Transverse colon (tissue), 4 donors: ENCODE measurements around the gene LSM3. TPM values are rescaled to one million over a fixed set of nuclear protein-coding genes. Genes with fewer than 3 reads are reported as not detected.

Experiments
- DNase-seq: peaks from one replicate; pipeline ENCODE4 v3.0.0-alpha.2; 2019
- H3K27ac ChIP-seq, 4 donors: fragments of 200-600 bp; sonication (generic); 2 replicates each; pipeline ENCODE4 v1.5.1; 2016 to 2018; ENCODE audit warnings: inconsistent platforms in 4 of 4
- H3K27me3 ChIP-seq: fragments of 200-600 bp; sonication (generic); 2 replicates; pipeline ENCODE4 v1.5.1; 2017; ENCODE audit warnings: inconsistent platforms
- H3K36me3 ChIP-seq, 4 donors: fragments of 200-600 bp; sonication (generic); 2 replicates each; pipeline ENCODE4 v1.5.1; 2017 to 2019; ENCODE audit warnings: inconsistent platforms in 4 of 4
- H3K4me1 ChIP-seq, 4 donors: fragments of 200-600 bp; sonication (generic); 2 replicates each; pipeline ENCODE4 v1.5.1; 2017 to 2020; ENCODE audit warnings: inconsistent platforms in 4 of 4
- H3K4me3 ChIP-seq, 4 donors: fragments of 200-600 bp; sonication (generic); 1 replicate in 1 of 4; 2 replicates in 3 of 4; pipeline versions ENCODE4 v1.5.1 to v1.6.1; 2017 to 2019; ENCODE audit warnings: inconsistent platforms in 4 of 4
- H3K9me3 ChIP-seq, 2 donors: fragments of 200-600 bp; sonication (generic); 2 replicates each; pipeline ENCODE4 v1.5.1; 2017 to 2019; ENCODE audit warnings: inconsistent platforms in 2 of 2
- EP300 ChIP-seq: sonication (generic); formaldehyde crosslinking; IDR thresholded peaks from one replicate; pipeline ENCODE4 v1.6.1; 2017; ENCODE audit warnings: antibody characterized with exemption, low read depth
- POLR2A ChIP-seq: fragments of 450-650 bp; IDR thresholded peaks from one replicate; pipeline ENCODE4 v1.6.1; 2016; ENCODE audit warnings: antibody characterized with exemption, mild to moderate bottlenecking, moderate library complexity
- POLR2AphosphoS5 ChIP-seq, 3 donors: sonication (generic); formaldehyde crosslinking; IDR thresholded peaks; one replicate each; pipeline ENCODE4 v1.6.1; 2016; ENCODE audit warnings: antibody characterized with exemption in 3 of 3
- WGBS, 2 donors: methylation state at CpG; one replicate each; pipeline ENCODE4 v1.1.5; 2018; ENCODE audit warnings: low coverage in 1 of 2; 5-methylcytosine and 5-hydroxymethylcytosine counted together
- in situ Hi-C, 4 donors: fragments of 200-750 bp; cut with MboI; loops; one replicate each; pipeline versions ENCODE4 v1.15.0 to v1.15.1; 2017; ENCODE audit warnings: low sequenced_read_pairs in 3 of 4, low pct_ligation_motif_present in 1 of 4, low pct_unique_long_range_greater_than_20kb in 1 of 4
- intact Hi-C: fragments of 100-400 bp; cut with DNase I; formaldehyde crosslinking; loops from one replicate; pipeline ENCODE4 v1.15.1; 2023; ENCODE audit warnings: low total_unique reads
- total RNA-seq, 4 donors: library from RNA; depleted of rRNA; stranded (reverse); fragments of >200 nt; gene quantifications; one replicate each; pipeline ENCODE4 v1.1.0, GENCODE V29; 2016
- TF ChIP-seq, protein P1 (sequence below), 5 experiments: fragments of 200-600 bp in 3 of 5; fragments of 450-650 bp in 2 of 5; sonication (generic) in 3 of 5; IDR thresholded peaks; 1 replicate in 2 of 5; 2 replicates in 3 of 5; pipeline ENCODE4 v1.5.1; 2016 to 2017; ENCODE audit warnings: antibody characterized with exemption in 5 of 5, inconsistent platforms in 3 of 5, mild to moderate bottlenecking in 2 of 5, moderate library complexity in 1 of 5

The LSM3 gene
- total RNA-seq, 4 donors from 2014 or later = 5.6 to 9.6 (median 8.0) TPM

DNA sequence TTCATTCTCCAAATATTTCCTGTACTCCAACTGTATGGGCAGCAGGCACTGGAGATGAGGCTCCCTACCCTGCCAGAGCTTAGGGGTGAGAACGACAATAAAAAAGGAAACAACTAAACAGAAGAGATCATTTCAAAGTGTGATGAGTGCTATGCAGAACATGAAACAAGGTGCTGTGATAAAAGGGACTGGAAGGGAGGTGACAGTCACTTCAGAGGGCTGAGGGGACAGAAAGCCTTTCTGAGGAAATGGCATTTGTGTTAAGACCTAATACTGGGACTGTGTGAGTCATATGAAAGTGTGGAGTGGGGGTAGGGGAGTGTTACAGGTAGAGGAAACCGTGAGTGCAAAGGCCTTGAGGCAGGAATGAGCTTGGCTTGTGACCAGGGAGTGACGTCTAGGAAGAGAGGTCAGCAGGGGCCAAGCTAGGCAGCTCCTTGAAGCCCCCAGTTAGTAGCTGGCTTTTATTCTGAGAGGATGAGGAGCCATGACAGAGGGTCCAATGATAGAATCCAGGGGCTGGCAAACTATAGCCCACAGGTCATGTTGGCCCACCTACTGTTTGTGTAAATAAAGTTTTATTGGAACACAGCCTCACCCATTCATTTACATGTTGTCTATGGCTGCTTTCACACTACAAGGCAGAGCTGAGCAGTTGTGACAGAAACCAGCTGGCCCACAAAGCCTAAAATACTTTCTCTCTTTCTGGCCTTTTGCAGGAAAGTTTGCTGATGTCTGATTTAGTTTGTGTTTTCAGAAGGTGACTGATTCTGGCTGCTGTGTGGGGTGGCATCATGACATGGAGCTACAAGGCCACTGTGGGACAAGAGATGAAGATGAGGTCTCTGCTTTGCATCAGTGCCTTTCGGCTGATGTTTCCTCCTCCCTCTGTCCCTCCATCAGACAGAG lies 56.6 kb downstream of the LSM3 start:
- 45 to 56% methylated on average over 3 to 4 of the region's 4 CpGs for WGBS, 2 donors
- peaks cover 0 to 24% (median 12%) of the 10 kb centered on the region in 4 donors for H3K4me1 ChIP-seq
- in situ Hi-C loops (no loop called here), intact Hi-C loops (no loop called here)
- H3K4me3 ChIP-seq = no peak overlapping the region
- H3K27ac ChIP-seq = peak overlapping the region; percentile 64 to 79 (median 76)
- TF ChIP-seq EP300 (peak; percentile 21), POLR2A (peak; percentile 9), POLR2AphosphoS5 (IDR thresholded peaks at IDR 0.05) (peak in 2 of 3 donors; percentile 18 to 59)
- TF ChIP-seq, protein P1, sequence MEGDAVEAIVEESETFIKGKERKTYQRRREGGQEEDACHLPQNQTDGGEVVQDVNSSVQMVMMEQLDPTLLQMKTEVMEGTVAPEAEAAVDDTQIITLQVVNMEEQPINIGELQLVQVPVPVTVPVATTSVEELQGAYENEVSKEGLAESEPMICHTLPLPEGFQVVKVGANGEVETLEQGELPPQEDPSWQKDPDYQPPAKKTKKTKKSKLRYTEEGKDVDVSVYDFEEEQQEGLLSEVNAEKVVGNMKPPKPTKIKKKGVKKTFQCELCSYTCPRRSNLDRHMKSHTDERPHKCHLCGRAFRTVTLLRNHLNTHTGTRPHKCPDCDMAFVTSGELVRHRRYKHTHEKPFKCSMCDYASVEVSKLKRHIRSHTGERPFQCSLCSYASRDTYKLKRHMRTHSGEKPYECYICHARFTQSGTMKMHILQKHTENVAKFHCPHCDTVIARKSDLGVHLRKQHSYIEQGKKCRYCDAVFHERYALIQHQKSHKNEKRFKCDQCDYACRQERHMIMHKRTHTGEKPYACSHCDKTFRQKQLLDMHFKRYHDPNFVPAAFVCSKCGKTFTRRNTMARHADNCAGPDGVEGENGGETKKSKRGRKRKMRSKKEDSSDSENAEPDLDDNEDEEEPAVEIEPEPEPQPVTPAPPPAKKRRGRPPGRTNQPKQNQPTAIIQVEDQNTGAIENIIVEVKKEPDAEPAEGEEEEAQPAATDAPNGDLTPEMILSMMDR (IDR thresholded peaks at IDR 0.05) = no peak
- peak; percentile 74 for DNase-seq
- no peaks in the 10 kb centered on the region for H3K36me3 ChIP-seq
- no peaks in the 10 kb centered on the region for H3K27me3 ChIP-seq
- H3K9me3 ChIP-seq = no peaks in the 10 kb centered on the region

DNA sequence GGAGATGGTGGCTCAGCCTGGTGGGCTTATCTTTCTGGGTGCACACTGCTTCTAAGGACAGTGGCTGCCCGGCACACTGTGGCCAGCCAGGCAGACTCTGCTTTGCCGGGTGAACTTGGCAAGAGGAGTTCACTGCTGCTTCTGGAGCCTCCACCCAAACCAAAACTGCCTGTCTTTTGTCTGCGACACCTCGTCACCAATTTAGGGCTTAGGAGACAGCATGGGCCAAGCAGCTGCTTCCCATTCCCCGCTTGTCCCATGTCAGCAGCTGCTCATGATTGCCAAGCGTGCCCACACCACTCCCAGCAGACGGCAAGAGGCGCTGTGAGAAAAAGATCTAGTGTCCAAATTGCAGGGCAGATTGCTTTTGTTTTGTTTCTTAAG lies 57.3 kb downstream of the LSM3 start:
- in situ Hi-C loops = no loop called here
- no peak for DNase-seq
- no peak overlapping the region for H3K4me3 ChIP-seq
- TF ChIP-seq EP300 (no peak), POLR2A (no peak), POLR2AphosphoS5 (IDR thresholded peaks at IDR 0.05) (no peak)
- TF ChIP-seq, protein P1 (IDR thresholded peaks at IDR 0.05) = no peak
- no peaks in the 10 kb centered on the region for H3K36me3 ChIP-seq
- no peaks in the 10 kb centered on the region for H3K27me3 ChIP-seq
- H3K27ac ChIP-seq = peak overlapping the region in 3 of 4 donors; percentile 73 to 79 (median 78)
- intact Hi-C loops = no loop called here
- WGBS, 2 donors = 61 to 76% methylated on average over 7 to 8 of the region's 8 CpGs
- no peaks in the 10 kb centered on the region for H3K9me3 ChIP-seq
- H3K4me1 ChIP-seq = peaks cover 0 to 24% (median 12%) of the 10 kb centered on the region in 4 donors

DNA sequence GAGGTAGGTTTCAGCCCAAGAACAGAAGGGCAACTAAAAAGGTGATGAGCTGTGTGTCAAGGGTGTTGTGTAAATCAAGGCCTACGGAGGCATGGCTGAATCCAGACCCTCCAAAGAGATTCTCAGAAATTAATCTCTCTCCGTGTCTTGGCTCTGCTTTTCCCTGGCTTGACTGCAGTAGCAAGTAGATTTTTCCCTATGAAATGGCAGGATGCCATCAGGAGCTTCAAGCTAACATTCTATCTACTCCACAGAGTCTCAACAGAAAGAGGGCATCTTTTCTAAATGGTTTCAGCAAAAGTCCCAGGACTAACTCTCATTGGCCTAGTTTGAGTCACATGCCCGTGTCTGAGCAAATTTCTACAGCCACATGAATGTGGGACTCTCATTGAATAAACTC lies 58.3 kb downstream of the LSM3 start:
- H3K36me3 ChIP-seq = no peaks in the 10 kb centered on the region
- no peaks in the 10 kb centered on the region for H3K9me3 ChIP-seq
- no peak overlapping the region for H3K4me3 ChIP-seq
- no peak for TF ChIP-seq POLR2AphosphoS5 (IDR thresholded peaks at IDR 0.05)
- no peak for TF ChIP-seq EP300
- TF ChIP-seq, protein P1 (IDR thresholded peaks at IDR 0.05) = no peak
- TF ChIP-seq POLR2A = no peak
- H3K4me1 ChIP-seq = peaks cover 0 to 24% (median 12%) of the 10 kb centered on the region in 4 donors
- no peak overlapping the region for H3K27ac ChIP-seq
- in situ Hi-C loops (no loop called here), intact Hi-C loops (no loop called here)
- DNase-seq = no peak
- H3K27me3 ChIP-seq = no peaks in the 10 kb centered on the region
- 76 to 87% methylated on average over 2 to 3 of the region's 3 CpGs for WGBS, 2 donors

DNA sequence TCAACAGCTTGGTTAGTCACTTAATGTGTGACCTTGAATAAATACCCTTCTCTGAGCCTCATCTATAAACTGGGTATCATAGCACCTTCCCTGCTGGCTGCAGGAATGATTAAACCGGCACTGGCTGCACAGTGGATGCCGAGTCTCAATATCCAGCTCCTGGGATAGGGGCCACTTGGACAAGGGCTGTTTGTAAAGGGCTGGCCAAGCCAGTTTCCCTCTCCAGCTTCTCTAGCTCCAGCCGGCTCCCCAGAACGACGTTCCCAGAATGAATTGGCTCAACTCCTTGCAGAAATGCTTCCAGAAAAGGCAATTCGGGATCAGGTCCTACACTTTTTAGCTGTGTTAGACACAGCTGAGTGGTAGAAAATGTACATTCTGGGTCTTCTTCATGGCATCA lies 58.8 kb downstream of the LSM3 start:
- no peak for DNase-seq
- WGBS, 2 donors = 80 to 81% methylated on average over 1 to 6 of the region's 6 CpGs

More for the DNA sequence above, 58.8 kb downstream of the LSM3 start:
- no peaks in the 10 kb centered on the region for H3K9me3 ChIP-seq
- no peak overlapping the region for H3K27ac ChIP-seq
- no peaks in the 10 kb centered on the region for H3K36me3 ChIP-seq
- intact Hi-C loops (no loop called here), in situ Hi-C loops (no loop called here)
- H3K4me3 ChIP-seq = no peak overlapping the region
- H3K4me1 ChIP-seq = peaks cover 0 to 24% (median 12%) of the 10 kb centered on the region in 4 donors
- TF ChIP-seq EP300 = no peak
- TF ChIP-seq, protein P1 (IDR thresholded peaks at IDR 0.05) = no peak
- no peak for TF ChIP-seq POLR2A
- no peak for TF ChIP-seq POLR2AphosphoS5 (IDR thresholded peaks at IDR 0.05)
- no peaks in the 10 kb centered on the region for H3K27me3 ChIP-seq
